Esophagus mucosa (tissue), 1 donor: ENCODE results near the gene HES6. TPM values are rescaled to one million over a fixed set of nuclear protein-coding genes. Genes with fewer than 3 reads are reported as not detected.

ENCODE experiments used
- total RNA-seq: library from RNA; stranded (reverse); gene quantifications from one replicate; pipeline ENCODE4 v1.2.4, GENCODE V29; 2023
- donor health status: DM: yes; HTN: yes; CAD: no.

HES6 gene
- total RNA-seq, 1 donor from 2014 or later, result 2.2 TPM

Other genes with a start within 250 kb of the HES6 start
- gene SCLY, start 179.0 kb downstream of the HES6 start, total RNA-seq, result 8.9 TPM
- 0.40 TPM for gene ESPNL, start 139.7 kb downstream of the HES6 start, total RNA-seq
- gene KLHL30, start 101.4 kb downstream of the HES6 start, total RNA-seq, result 0.08 TPM
- 0.44 TPM for gene ERFE, start 81.1 kb downstream of the HES6 start, total RNA-seq
- gene ILKAP, start 36.3 kb downstream of the HES6 start, total RNA-seq, result 29.5 TPM
- gene PER2, start 48.6 kb upstream of the HES6 start, total RNA-seq, result 18.7 TPM
- gene TRAF3IP1, start 80.5 kb upstream of the HES6 start, total RNA-seq, result 10.8 TPM
- gene ASB1, start 186.9 kb upstream of the HES6 start, total RNA-seq, result 12.3 TPM